HCT116 (cell line): ENCODE measurements around the gene CLIP2. TPM values are rescaled to one million over a fixed set of nuclear protein-coding genes. Genes with fewer than 3 reads are reported as not detected.
"Not testable (repeated sequence)": the region's sequence is repeated elsewhere in the genome, so short reads cannot be mapped to it uniquely, and the experiment has no call there.

Experiments used
- ATAC-seq: fragments of 200-7000 bp; cut with Tn5 transposase; 2 replicates; pipeline ENCODE4 v1.9.1; 2020; ENCODE audit warnings: mild to moderate bottlenecking, moderate library complexity
- BruUV-seq: library from RNA; stranded (reverse); fragments of 400-500 nt; replicated peaks from 2 replicates; lab custom pipeline; 2021; lab: Mats Ljungman, UMichigan
- CTCF ChIA-PET: fragments of 300-600 bp; sonication (Branson Sonifier 250); formaldehyde crosslinking; loops from one replicate; lab custom pipeline; 2021; ENCODE audit warnings: antibody characterized with exemption; lab: Charles Lee
- POLR2A ChIA-PET: fragments of 300-600, 350-600 bp; sonication (Branson Sonifier 250); formaldehyde crosslinking; loops from one replicate; lab custom pipeline; 2021; ENCODE audit warnings: antibody characterized with exemption; lab: Charles Lee
- RAD21 ChIA-PET, 2 experiments: fragments of 300-600 bp; sonication (Branson Sonifier 250); formaldehyde crosslinking; loops; one replicate each; lab custom pipeline; 2023; ENCODE audit warnings: low total read pairs in 2 of 2; ENCODE audit not compliant: uncharacterized antibody in 2 of 2, unreplicated experiment in 2 of 2, low non-redundant PET in 1 of 2; lab: Charles Lee
- DNase-seq: peaks from one replicate; pipeline ENCODE4 v3.0.0-alpha.2; 2010; ENCODE audit warnings: low read depth, low spot score
- H2AFZ ChIP-seq: fragments of 200-600 bp; shearing (Covaris generic), sonication (generic); 2 replicates; pipeline ENCODE4 v1.6.1; 2017; ENCODE audit warnings: low read depth, mixed run types, mixed read lengths, antibody characterized with exemption, low read length; ENCODE audit not compliant: poor library complexity, severe bottlenecking
- H3K27ac ChIP-seq: 2 replicates; pipeline ENCODE4 v1.5.1; 2012; ENCODE audit warnings: low read depth, low read length
- H3K27me3 ChIP-seq: fragments of 200-600 bp; sonication (generic); 2 replicates; pipeline ENCODE4 v1.6.1; 2016; ENCODE audit warnings: mixed run types, low read length, mixed read lengths; ENCODE audit not compliant: insufficient read depth
- H3K36me3 ChIP-seq, 2 experiments: fragments of 200-500 bp in 1 of 2; fragments of 200-600 bp in 1 of 2; sonication (Bioruptor generic) in 1 of 2; sonication (generic) in 1 of 2; 2 replicates each; pipeline versions ENCODE4 v1.5.1 to v1.6.1; 2014 to 2016; ENCODE audit warnings: low read length in 2 of 2, inconsistent platforms in 1 of 2, mixed read lengths in 1 of 2, mixed run types in 1 of 2; ENCODE audit not compliant: insufficient read depth in 2 of 2, control insufficient read depth in 1 of 2
- H3K4me1 ChIP-seq, 2 experiments: fragments of 200-600 bp in 1 of 2; sonication (generic) in 1 of 2; 2 replicates each; pipeline versions ENCODE4 v1.5.1 to v1.6.1; 2012 to 2017; ENCODE audit warnings: low read length in 2 of 2, inconsistent platforms in 1 of 2, mild to moderate bottlenecking in 1 of 2, mixed read lengths in 1 of 2, mixed run types in 1 of 2, moderate library complexity in 1 of 2; ENCODE audit not compliant: insufficient read depth in 2 of 2, control insufficient read depth in 1 of 2
- H3K4me2 ChIP-seq: fragments of 200-600 bp; sonication (generic); 2 replicates; pipeline ENCODE4 v1.6.1; 2017; ENCODE audit warnings: mixed run types, low read length, mixed read lengths
- H3K4me3 ChIP-seq, 2 experiments: fragments of 200-600 bp in 1 of 2; sonication (generic) in 1 of 2; replicated peaks in 1 of 2; 2 replicates each; pipeline ENCODE4 v1.5.1; 2011 to 2016; ENCODE audit warnings: low read length in 2 of 2, control low read depth in 1 of 2, low read depth in 1 of 2, mild to moderate bottlenecking in 1 of 2, mixed read lengths in 1 of 2, mixed run types in 1 of 2
- H3K79me2 ChIP-seq: fragments of 200-600 bp; sonication (generic); 2 replicates; pipeline ENCODE4 v1.6.1; 2017; ENCODE audit warnings: mild to moderate bottlenecking, mixed run types, low read length, moderate library complexity, mixed read lengths; ENCODE audit not compliant: insufficient read depth
- H3K9ac ChIP-seq: fragments of 200-600 bp; sonication (generic); 2 replicates; pipeline ENCODE4 v1.6.1; 2016; ENCODE audit warnings: low read length, mixed read lengths
- H3K9me2 ChIP-seq: fragments of 200-600 bp; sonication (generic), shearing (Covaris generic); 2 replicates; pipeline ENCODE4 v1.6.1; 2017; ENCODE audit warnings: mixed run types, mild to moderate bottlenecking, moderate library complexity; ENCODE audit not compliant: insufficient read depth
- H3K9me3 ChIP-seq, 2 experiments: fragments of 200-500 bp in 1 of 2; fragments of 200-600 bp in 1 of 2; sonication (Bioruptor generic) in 1 of 2; sonication (generic) in 1 of 2; 2 replicates each; pipeline ENCODE4 v1.6.1; 2014 to 2017; ENCODE audit warnings: low read length in 2 of 2, mixed read lengths in 2 of 2, inconsistent platforms in 1 of 2, low read depth in 1 of 2, mild to moderate bottlenecking in 1 of 2, mixed run types in 1 of 2, moderate library complexity in 1 of 2; ENCODE audit not compliant: control insufficient read depth in 1 of 2, insufficient read depth in 1 of 2
- H4K20me1 ChIP-seq: fragments of 200-600 bp; sonication (generic), shearing (Covaris generic); 2 replicates; pipeline ENCODE4 v1.6.1; 2017; ENCODE audit warnings: mixed run types, mild to moderate bottlenecking, moderate library complexity; ENCODE audit not compliant: insufficient read depth
- CBX3 ChIP-seq: IDR thresholded peaks from 2 replicates; pipeline ENCODE4 v1.6.1; 2012; ENCODE audit warnings: low read depth
- EGR1 ChIP-seq: IDR thresholded peaks from 2 replicates; pipeline ENCODE4 v1.6.1; 2012; ENCODE audit warnings: low read depth
- ELF1 ChIP-seq: IDR thresholded peaks from 2 replicates; pipeline ENCODE4 v1.6.1; 2012; ENCODE audit warnings: low read depth, borderline replicate concordance
- EZH2 ChIP-seq: fragments of 200-600 bp; sonication (generic); IDR thresholded peaks from 2 replicates; pipeline ENCODE4 v1.6.1; 2017; ENCODE audit warnings: antibody characterized with exemption, mixed run types
- JUND ChIP-seq: IDR thresholded peaks from 2 replicates; pipeline ENCODE4 v1.6.1; 2012
- POLR2A ChIP-seq: IDR thresholded peaks from 2 replicates; pipeline ENCODE4 v1.7.0; 2011; ENCODE audit warnings: borderline replicate concordance; ENCODE audit not compliant: insufficient read depth, insufficient read length; ENCODE audit errors: extremely low read depth
- RAD21 ChIP-seq: IDR thresholded peaks from 2 replicates; pipeline ENCODE4 v1.6.1; 2012; ENCODE audit warnings: low read depth, mild to moderate bottlenecking
- SIN3A ChIP-seq: IDR thresholded peaks from 2 replicates; pipeline ENCODE4 v1.6.1; 2012; ENCODE audit warnings: low read depth
- SP1 ChIP-seq: IDR thresholded peaks from 2 replicates; pipeline ENCODE4 v1.6.1; 2012; ENCODE audit warnings: low read depth
- SRF ChIP-seq: IDR thresholded peaks from 2 replicates; pipeline ENCODE4 v1.6.1; 2012; ENCODE audit warnings: low read depth
- YY1 ChIP-seq: IDR thresholded peaks from 2 replicates; pipeline ENCODE4 v1.6.1; 2011; ENCODE audit warnings: low read length, low read depth, moderate library complexity, mild to moderate bottlenecking; ENCODE audit not compliant: insufficient replicate concordance; ENCODE audit errors: extremely low read depth
- ZFX ChIP-seq: fragments of 450-650 bp; IDR thresholded peaks from 2 replicates; pipeline ENCODE4 v1.6.1; 2017
- intact Hi-C: fragments of 100-400 bp; cut with micrococcal nuclease; formaldehyde crosslinking; loops from 2 replicates; pipeline ENCODE4 v1.10.0; 2022
- total RNA-seq: library from RNA; stranded (reverse); gene quantifications from one replicate; pipeline ENCODE4 v1.2.1, GENCODE V29; 2021; ENCODE audit not compliant: unreplicated experiment
- TF ChIP-seq, protein P1 (sequence below): IDR thresholded peaks from 2 replicates; pipeline ENCODE4 v1.6.1; 2012; ENCODE audit warnings: low read depth
- TF ChIP-seq, protein P2 (sequence below): IDR thresholded peaks from 2 replicates; pipeline ENCODE4 v1.6.1; 2012

CLIP2 gene
- total RNA-seq, 1 experiment from 2014 or later, result 40.1 TPM

DNA sequence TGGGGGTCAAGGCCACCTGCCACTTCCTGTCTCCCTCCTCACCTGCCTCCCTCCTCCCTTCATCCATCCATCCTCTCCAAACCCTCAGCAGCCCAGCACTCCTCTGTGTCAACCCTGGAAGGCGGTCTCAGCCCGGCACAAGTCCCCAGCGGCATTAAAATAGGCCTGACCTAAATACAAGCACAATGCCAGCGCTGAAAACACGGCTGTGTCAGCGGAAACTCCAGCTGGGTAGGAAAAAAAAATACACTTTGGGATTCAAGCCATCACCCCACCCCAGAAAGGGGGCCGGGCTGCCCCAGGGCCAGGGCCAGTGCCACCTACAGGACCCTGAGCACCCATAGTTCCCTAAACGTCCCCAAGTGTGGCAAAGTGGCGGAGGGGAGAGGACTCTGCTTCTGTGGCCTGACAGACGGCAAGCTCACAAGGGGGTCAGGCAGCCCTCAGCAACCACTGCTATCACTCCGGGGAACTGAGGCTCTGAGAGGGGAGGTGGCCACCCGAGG, 141.8 kb downstream of the CLIP2 start:
- Histone ChIP-seq H3K27me3 (no peaks in the 10 kb centered on the region), H3K36me3 (no peaks in the 10 kb centered on the region), H3K4me3 (no peak overlapping the region), H4K20me1 (no peaks in the 10 kb centered on the region), H3K79me2 (no peaks in the 10 kb centered on the region), H3K9me2 (no peaks in the 10 kb centered on the region), H3K4me2 (no peak overlapping the region), H3K9me3 (no peaks in the 10 kb centered on the region), H3K27ac (no peak overlapping the region), H3K9ac (no peak overlapping the region), H3K4me1 (peaks cover 0 to 19% of the 10 kb centered on the region in 2 experiments; a peak in 2 of 4 replicates), H2AFZ (no peak overlapping the region)
- ATAC-seq (no peak), DNase-seq (no peak)
- POLR2A ChIA-PET, result no interaction called here
- intact Hi-C loops, result no loop called here
- RAD21 ChIA-PET, result interaction anchor here in 1 of 2 experiments (0.5 kb wide), 1 partner anchor 205 kb away, joined by 3 read pairs; no protein-coding TSS in a partner anchor
- TF ChIP-seq YY1, result no peak
- TF ChIP-seq EGR1, result no peak
- TF ChIP-seq RAD21, result no peak
- no peak for TF ChIP-seq SP1
- TF ChIP-seq EZH2, result no peak
- TF ChIP-seq, protein P1, sequence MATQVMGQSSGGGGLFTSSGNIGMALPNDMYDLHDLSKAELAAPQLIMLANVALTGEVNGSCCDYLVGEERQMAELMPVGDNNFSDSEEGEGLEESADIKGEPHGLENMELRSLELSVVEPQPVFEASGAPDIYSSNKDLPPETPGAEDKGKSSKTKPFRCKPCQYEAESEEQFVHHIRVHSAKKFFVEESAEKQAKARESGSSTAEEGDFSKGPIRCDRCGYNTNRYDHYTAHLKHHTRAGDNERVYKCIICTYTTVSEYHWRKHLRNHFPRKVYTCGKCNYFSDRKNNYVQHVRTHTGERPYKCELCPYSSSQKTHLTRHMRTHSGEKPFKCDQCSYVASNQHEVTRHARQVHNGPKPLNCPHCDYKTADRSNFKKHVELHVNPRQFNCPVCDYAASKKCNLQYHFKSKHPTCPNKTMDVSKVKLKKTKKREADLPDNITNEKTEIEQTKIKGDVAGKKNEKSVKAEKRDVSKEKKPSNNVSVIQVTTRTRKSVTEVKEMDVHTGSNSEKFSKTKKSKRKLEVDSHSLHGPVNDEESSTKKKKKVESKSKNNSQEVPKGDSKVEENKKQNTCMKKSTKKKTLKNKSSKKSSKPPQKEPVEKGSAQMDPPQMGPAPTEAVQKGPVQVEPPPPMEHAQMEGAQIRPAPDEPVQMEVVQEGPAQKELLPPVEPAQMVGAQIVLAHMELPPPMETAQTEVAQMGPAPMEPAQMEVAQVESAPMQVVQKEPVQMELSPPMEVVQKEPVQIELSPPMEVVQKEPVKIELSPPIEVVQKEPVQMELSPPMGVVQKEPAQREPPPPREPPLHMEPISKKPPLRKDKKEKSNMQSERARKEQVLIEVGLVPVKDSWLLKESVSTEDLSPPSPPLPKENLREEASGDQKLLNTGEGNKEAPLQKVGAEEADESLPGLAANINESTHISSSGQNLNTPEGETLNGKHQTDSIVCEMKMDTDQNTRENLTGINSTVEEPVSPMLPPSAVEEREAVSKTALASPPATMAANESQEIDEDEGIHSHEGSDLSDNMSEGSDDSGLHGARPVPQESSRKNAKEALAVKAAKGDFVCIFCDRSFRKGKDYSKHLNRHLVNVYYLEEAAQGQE, result no peak
- no peak for TF ChIP-seq ZFX
- no peak for TF ChIP-seq ELF1
- TF ChIP-seq SIN3A, result no peak
- no peak for TF ChIP-seq POLR2A
- TF ChIP-seq SRF, result no peak
- TF ChIP-seq CBX3, result no peak
- TF ChIP-seq JUND, result no peak
- TF ChIP-seq, protein P2, sequence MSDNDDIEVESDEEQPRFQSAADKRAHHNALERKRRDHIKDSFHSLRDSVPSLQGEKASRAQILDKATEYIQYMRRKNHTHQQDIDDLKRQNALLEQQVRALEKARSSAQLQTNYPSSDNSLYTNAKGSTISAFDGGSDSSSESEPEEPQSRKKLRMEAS, result no peak
- CTCF ChIA-PET, result no interaction called here
- no TSS peak for BruUV-seq

DNA sequence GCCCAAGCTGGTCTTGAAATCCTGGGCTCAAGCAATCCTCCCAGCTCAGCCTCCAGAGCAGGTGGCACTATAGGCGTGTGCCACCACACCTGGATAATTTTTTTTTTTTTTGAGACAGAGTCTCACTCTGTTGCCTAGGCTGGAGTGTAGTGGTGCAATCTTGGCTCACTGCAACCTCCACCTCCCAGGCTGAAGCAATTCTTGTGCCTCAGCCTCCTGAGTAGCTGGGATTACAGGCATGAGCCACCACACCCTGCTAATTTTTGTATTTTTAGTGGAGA, 148.0 kb downstream of the CLIP2 start:
- H3K9me2 ChIP-seq, H3K9me3 ChIP-seq, RAD21 ChIA-PET, H4K20me1 ChIP-seq, H3K4me2 ChIP-seq, H3K4me3 ChIP-seq, H3K27ac ChIP-seq, H3K27me3 ChIP-seq, H3K9ac ChIP-seq, ATAC-seq, H2AFZ ChIP-seq, CTCF ChIA-PET, BruUV-seq, H3K36me3 ChIP-seq, DNase-seq, POLR2A ChIA-PET, H3K79me2 ChIP-seq: not testable (repeated sequence)
- intact Hi-C loops, result loop anchor here (5.0 kb wide), 1 partner anchor 50 kb away; no protein-coding TSS in a partner anchor
- peaks cover 0 to 14% of the 10 kb centered on the region in 2 experiments; a peak in 2 of 4 replicates for H3K4me1 ChIP-seq
